NCI-H2171 treated with DMSO at 0.1 percent for 48 hours (cell line): ENCODE data around the gene APOL3.
"Not testable (repeated sequence)": the region's sequence is repeated elsewhere in the genome, so short reads cannot be mapped to it uniquely, and the experiment has no call there.

Experiments
- DNase-seq: peaks from one replicate; lab custom pipeline; 2025; lab: John Stamatoyannopoulos, UW

Gene APOL3

GRCh38 chr22:36100134-36100824, 60.3 kb downstream of the APOL3 start:
- DNase-seq = no peak

DNA sequence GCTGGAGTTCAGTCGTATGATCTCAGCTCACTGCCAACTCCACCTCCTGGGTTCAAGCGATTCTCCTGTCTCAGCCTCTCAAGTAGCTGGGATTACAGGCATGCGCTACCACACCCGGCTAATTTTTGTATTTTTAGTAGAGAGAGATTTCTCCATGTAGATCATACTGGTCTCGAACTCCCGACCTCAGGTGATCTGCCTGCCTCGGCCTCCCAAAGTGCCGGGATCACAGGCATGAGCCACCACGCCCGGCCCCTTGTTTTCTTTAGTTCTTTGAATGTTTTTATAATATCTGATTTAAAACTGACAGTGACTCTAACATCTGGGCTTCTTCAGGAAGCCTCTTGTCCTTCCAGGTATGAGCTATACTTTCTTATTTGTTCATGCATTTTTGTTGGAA, 61.0 kb downstream of the APOL3 start:
- DNase-seq = not testable (repeated sequence)

- no peak for DNase-seq
These were observed 62.7 kb downstream of the APOL3 start for GRCh38 chr22:36097880-36098279.

DNA sequence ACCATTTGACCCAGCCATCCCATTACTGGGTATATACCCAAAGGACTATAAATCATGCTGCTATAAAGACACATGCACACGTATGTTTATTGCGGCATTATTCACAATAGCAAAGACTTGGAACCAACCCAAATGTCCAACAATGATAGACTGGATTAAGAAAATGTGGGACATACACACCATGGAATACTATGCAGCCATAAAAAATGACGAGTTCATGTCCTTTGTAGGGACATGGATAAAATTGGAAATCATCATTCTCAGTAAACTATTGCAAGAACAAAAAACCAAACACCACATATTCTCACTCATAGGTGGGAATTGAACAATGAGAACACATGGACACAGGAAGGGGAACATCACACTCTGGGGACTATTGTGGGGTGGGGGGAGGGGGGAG, 69.8 kb downstream of the APOL3 start:
- DNase-seq = not testable (repeated sequence)
